Measurements from ENCODE around the gene IL11RA. TPM values are rescaled to one million over a fixed set of nuclear protein-coding genes. Genes with fewer than 3 reads are reported as not detected.

IL11RA gene
- total RNA-seq, 4 donors from 2014 or later: 3.2 to 153 (median 49.9) TPM

DNA sequence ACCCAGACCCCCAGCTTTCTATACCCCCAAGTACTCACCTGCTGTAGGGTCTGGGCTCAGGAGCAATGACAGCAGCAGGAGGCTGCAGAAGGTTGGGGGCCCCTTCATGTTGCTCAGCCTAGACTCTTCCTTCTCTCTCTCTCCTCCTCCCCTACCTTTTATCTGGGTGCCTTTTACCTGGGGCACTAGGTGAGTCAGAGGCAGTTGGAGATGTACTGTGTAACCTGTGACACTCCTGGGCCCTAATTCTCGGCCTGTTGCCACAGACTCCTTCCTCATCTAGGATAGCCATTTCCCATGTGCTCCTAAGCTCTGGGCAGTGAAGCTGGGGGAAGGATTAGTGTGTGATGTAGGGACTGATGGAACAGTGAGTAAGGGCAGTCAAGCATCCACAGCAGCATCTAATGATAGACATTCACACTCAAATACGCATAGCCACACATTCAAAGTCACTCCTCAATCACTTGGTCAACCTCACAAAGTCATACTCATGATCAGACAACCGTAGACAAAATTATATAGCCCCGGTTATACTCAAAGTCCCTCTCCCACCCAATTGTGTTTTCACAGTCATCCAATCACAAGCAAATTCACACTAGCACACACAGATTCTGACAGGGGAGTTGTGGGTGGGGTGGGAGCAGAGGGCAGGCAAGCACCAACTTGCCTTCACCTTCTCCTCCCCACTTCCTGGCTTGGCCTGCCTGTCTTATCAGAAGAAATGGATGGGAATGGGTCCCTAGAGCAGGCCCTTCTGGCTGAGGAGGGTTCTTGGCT, 10.7 kb downstream of the IL11RA start, which contains the start of gene CCL27:
TSS of gene CCL27 (minus strand) at position 132 of the 777 bp plus-strand sequence. CDS start at position 108, 24 bp downstream.
- H3K27me3 ChIP-seq: no peaks in the 10 kb centered on the region
- no peaks in the 10 kb centered on the region for H3K36me3 ChIP-seq
- TF ChIP-seq, protein P1, sequence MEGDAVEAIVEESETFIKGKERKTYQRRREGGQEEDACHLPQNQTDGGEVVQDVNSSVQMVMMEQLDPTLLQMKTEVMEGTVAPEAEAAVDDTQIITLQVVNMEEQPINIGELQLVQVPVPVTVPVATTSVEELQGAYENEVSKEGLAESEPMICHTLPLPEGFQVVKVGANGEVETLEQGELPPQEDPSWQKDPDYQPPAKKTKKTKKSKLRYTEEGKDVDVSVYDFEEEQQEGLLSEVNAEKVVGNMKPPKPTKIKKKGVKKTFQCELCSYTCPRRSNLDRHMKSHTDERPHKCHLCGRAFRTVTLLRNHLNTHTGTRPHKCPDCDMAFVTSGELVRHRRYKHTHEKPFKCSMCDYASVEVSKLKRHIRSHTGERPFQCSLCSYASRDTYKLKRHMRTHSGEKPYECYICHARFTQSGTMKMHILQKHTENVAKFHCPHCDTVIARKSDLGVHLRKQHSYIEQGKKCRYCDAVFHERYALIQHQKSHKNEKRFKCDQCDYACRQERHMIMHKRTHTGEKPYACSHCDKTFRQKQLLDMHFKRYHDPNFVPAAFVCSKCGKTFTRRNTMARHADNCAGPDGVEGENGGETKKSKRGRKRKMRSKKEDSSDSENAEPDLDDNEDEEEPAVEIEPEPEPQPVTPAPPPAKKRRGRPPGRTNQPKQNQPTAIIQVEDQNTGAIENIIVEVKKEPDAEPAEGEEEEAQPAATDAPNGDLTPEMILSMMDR (IDR thresholded peaks at IDR 0.05): no peak
- TF ChIP-seq POLR2A (IDR thresholded peaks at IDR 0.05): no peak
- H3K4me1 ChIP-seq: no peaks in the 10 kb centered on the region
- no peak within 1 kb of the TSS for H3K27ac ChIP-seq
- H3K4me3 ChIP-seq: no peak within 1 kb of the TSS
- no peak for DNase-seq
- H3K9me3 ChIP-seq: no peaks in the 10 kb centered on the region
- intact Hi-C loops (cut with DNase I; ENCODE audit: low total_unique reads): no loop called here

DNA sequence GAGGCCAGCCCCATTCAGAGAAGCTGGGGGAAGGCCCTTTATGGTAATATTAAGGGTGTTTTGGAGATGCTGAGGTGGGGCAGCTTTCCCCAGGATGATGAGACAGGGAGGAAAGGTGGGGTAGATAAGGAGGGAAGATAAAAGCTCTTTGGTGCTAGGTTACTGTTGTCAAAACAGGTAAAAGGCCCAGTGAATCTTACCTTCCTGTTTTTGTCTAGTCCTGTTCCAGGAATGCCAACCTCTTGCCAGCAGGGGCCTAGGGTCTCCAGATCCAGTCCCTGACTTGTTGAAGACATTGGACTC, 11.3 kb downstream of the IL11RA start:
- no peaks in the 10 kb centered on the region for H3K36me3 ChIP-seq
- no peak overlapping the region for H3K4me3 ChIP-seq
- no peaks in the 10 kb centered on the region for H3K9me3 ChIP-seq
- no peaks in the 10 kb centered on the region for H3K4me1 ChIP-seq
- no peaks in the 10 kb centered on the region for H3K27me3 ChIP-seq
- TF ChIP-seq POLR2A (IDR thresholded peaks at IDR 0.05): no peak
- TF ChIP-seq, protein P1 (IDR thresholded peaks at IDR 0.05): no peak
- H3K27ac ChIP-seq: no peak overlapping the region
- intact Hi-C loops (cut with DNase I; ENCODE audit: low total_unique reads): no loop called here
- DNase-seq: no peak

DNA sequence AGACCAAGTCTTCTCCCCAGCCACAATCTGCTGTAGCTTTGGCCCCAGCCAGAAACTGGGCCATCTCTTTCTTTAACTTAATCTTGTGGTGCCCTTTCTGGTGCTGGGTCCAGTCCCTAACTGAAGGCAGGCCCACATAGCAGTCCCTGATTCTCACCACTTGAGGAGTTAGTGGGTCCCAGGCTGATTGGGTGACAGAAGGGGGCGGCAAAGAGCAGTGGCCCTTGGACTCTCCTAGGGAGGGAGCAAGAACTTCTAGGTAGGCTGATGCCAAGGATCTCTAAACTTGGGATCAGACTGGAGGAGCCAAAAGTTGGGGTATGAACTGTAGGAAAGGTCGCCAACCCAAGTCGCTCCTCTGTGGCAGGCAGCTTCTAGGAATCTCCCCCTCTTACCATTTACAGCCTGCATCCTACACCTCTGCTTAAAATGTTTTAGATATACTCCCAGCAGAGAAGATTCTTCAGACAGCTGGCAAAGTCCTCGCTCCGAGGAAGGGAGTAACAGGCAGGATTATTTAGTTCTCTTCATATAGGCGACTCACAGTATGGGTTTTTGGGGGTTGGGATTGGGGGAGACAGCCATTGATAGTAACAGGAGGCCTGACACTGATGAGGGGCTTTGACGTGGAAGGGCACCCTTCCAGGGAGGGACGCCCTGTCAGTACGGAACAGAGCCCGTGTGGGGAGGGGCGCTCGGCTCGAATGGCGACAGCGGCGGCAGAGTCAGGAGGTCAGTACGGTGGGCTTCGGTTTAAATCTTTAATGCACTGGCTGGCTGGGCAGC, 12.5 kb downstream of the IL11RA start:
- intact Hi-C loops (cut with DNase I; ENCODE audit: low total_unique reads): no loop called here
- no peaks in the 10 kb centered on the region for H3K36me3 ChIP-seq

DNA sequence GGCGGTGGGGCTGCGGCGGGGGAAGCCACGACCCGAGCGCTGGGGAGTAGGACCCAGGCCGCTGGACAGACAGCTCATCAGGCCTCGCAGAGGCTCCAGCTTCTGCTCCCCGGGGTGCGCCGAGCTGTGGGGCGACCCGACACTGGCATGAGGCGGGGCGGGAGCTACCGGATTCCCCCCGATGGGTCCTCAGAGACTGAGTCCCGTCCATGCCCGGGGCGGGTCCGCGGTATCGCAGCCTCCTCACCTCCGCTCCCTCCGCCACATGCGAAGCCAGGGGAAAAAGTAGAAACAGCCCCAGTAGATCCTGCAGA, 13.0 kb downstream of the IL11RA start:
- Histone ChIP-seq H3K36me3 (no peaks in the 10 kb centered on the region), H3K4me1 (no peaks in the 10 kb centered on the region), H3K4me3 (peak overlapping the region; percentile 72 to 83), H3K9me3 (no peaks in the 10 kb centered on the region), H3K27ac (peak overlapping the region; percentile 96 to 99), H3K27me3 (no peaks in the 10 kb centered on the region)
- DNase-seq: no peak
- TF ChIP-seq POLR2A (IDR thresholded peaks at IDR 0.05): no peak
- TF ChIP-seq, protein P1 (IDR thresholded peaks at IDR 0.05): no peak
- intact Hi-C loops (cut with DNase I; ENCODE audit: low total_unique reads): no loop called here

More for the DNA sequence above, 12.5 kb downstream of the IL11RA start:
- TF ChIP-seq, protein P1 (IDR thresholded peaks at IDR 0.05): peak; percentile 72 to 84 (median 80)
- no peak for TF ChIP-seq POLR2A (IDR thresholded peaks at IDR 0.05)
- no peaks in the 10 kb centered on the region for H3K27me3 ChIP-seq
- peak; percentile 79 to 84 for DNase-seq
- H3K4me3 ChIP-seq: peak overlapping the region; percentile 72 to 83
- H3K27ac ChIP-seq: peak overlapping the region; percentile 96 to 99
- H3K9me3 ChIP-seq: no peaks in the 10 kb centered on the region
- H3K4me1 ChIP-seq: no peaks in the 10 kb centered on the region

Measured in uterus (tissue), 4 donors.